Neural progenitor cell (in vitro differentiated cells): ENCODE measurements around the gene MAMDC4. TPM values are rescaled to one million over a fixed set of nuclear protein-coding genes. Genes with fewer than 3 reads are reported as not detected.
A peak's percentile ranks its signal among the peaks of the same experiment; 100 is the strongest.

Source experiments
- DNase-seq: peaks from one replicate; pipeline ENCODE4 v3.0.0-alpha.2; 2016; ENCODE audit warnings: low spot score
- H2AFZ ChIP-seq: fragments of 200-600 bp; sonication (generic); replicated peaks from 2 replicates; pipeline ENCODE4 v1.6.1; 2016; ENCODE audit warnings: antibody characterized with exemption
- H3F3A ChIP-seq: fragments of 200-600 bp; sonication (generic); 2 replicates; pipeline ENCODE4 v1.6.1; 2016; ENCODE audit warnings: antibody characterized with exemption, low read depth
- H3K27ac ChIP-seq: fragments of 200-600 bp; sonication (generic); 2 replicates; pipeline ENCODE4 v1.5.1; 2016; ENCODE audit warnings: mild to moderate bottlenecking
- H3K27me3 ChIP-seq: fragments of 200-600 bp; sonication (generic); 2 replicates; pipeline ENCODE4 v1.6.1; 2016; ENCODE audit warnings: mild to moderate bottlenecking, moderate library complexity
- H3K36me3 ChIP-seq: fragments of 200-600 bp; sonication (generic); 2 replicates; pipeline ENCODE4 v1.5.1; 2016
- H3K4me1 ChIP-seq: fragments of 200-600 bp; sonication (generic); 2 replicates; pipeline ENCODE4 v1.6.1; 2016; ENCODE audit warnings: mixed run types
- H3K4me2 ChIP-seq: fragments of 200-600 bp; sonication (generic); 2 replicates; pipeline ENCODE4 v1.6.1; 2016
- H3K4me3 ChIP-seq: fragments of 200-600 bp; sonication (generic); 2 replicates; pipeline ENCODE4 v1.5.1; 2016
- H3K79me2 ChIP-seq: fragments of 200-600 bp; sonication (generic); 2 replicates; pipeline ENCODE4 v1.6.1; 2016; ENCODE audit warnings: low read depth
- H3K9ac ChIP-seq: fragments of 200-600 bp; sonication (generic); 2 replicates; pipeline ENCODE4 v1.6.1; 2016
- H3K9me3 ChIP-seq: fragments of 200-600 bp; sonication (generic); 2 replicates; pipeline ENCODE4 v1.5.1; 2016; ENCODE audit warnings: low read depth
- H4K20me1 ChIP-seq: fragments of 200-600 bp; sonication (generic); 2 replicates; pipeline ENCODE4 v1.6.1; 2016; ENCODE audit warnings: low read depth
- H3K27ac Mint-ChIP-seq: 3 replicates; pipeline ENCODE4 v1.8.0; 2021; ENCODE audit warnings: mixed read lengths
- H3K27me3 Mint-ChIP-seq: 2 replicates; pipeline ENCODE4 v1.8.0; 2022; ENCODE audit warnings: low read depth, mild to moderate bottlenecking, inconsistent platforms, moderate library complexity, mixed read lengths; ENCODE audit not compliant: insufficient read depth
- H3K36me3 Mint-ChIP-seq: 3 replicates; pipeline ENCODE4 v1.8.0; 2021; ENCODE audit warnings: mixed read lengths
- H3K4me1 Mint-ChIP-seq: 3 replicates; pipeline ENCODE4 v1.8.0; 2021; ENCODE audit warnings: mixed read lengths
- H3K4me3 Mint-ChIP-seq: 3 replicates; pipeline ENCODE4 v1.8.0; 2021; ENCODE audit warnings: mild to moderate bottlenecking, moderate library complexity, mixed read lengths
- H3K9me3 Mint-ChIP-seq: 3 replicates; pipeline ENCODE4 v1.8.0; 2020; ENCODE audit warnings: mixed read lengths
- CTCF ChIP-seq: fragments of 200-600 bp; sonication (generic); IDR thresholded peaks from 2 replicates; pipeline ENCODE4 v1.5.1; 2017; ENCODE audit warnings: antibody characterized with exemption, mild to moderate bottlenecking
- EZH2 ChIP-seq: fragments of 200-600 bp; sonication (generic); IDR thresholded peaks from 2 replicates; pipeline ENCODE4 v1.6.1; 2017; ENCODE audit warnings: antibody characterized with exemption, mild to moderate bottlenecking, moderate library complexity
- EZH2phosphoT487 ChIP-seq: fragments of 200-600 bp; sonication (generic); IDR thresholded peaks from 2 replicates; pipeline ENCODE4 v1.6.1; 2017; ENCODE audit warnings: antibody characterized with exemption
- total RNA-seq: library from RNA; depleted of rRNA; stranded (reverse); fragments of >200 nt; gene quantifications from 2 replicates; pipeline ENCODE4 v1.2.3, GENCODE V29; 2015; ENCODE audit warnings: low replicate concordance

Gene MAMDC4
- total RNA-seq, 1 donor from 2014 or later: 2.6 TPM

DNA sequence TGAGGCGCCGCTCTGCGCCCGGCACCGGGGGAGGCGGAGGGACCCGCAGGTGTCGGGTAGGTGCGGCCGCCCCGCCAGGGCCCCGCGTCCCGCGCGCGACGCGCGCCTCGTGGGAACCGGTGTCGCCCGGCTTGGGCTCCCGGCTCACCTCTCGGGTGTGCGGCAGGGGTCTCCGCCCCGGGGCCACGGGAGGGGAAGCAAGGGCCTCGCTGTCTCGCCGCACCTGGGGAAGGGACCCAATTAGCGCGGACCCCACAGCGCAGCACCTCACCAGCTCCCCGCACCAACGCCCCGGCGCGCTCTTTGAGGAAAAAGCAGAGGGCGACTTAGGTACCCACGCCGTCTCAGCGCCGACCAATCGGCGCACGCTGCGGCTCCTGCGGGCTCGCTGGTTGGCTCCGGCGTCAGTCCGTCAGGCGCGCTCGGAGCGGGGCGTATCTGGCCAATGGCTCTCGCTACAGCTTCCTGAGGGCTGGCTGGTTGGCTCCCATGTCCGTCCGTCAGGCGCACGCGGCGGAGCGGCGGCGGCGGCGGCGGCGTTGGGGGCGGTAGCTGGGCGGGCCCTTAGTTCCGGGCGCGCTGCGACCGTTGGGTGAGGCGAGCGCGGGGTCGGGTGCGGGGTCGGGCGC, 33.9 kb downstream of the MAMDC4 start, which contains the start of gene TRAF2:
TRAF2 (plus strand) TSS at position 567 of the 629 bp plus-strand sequence. CDS start 12,225 bp downstream, outside the sequence.
- Histone ChIP-seq H3F3A (peaks cover 6% of the 10 kb centered on the region), H3K4me2 (peak within 1 kb of the TSS; percentile 97), H4K20me1 (peaks cover 40% of the 10 kb centered on the region), H3K4me1 (peaks cover 11% of the 10 kb centered on the region), H3K9ac (peak within 1 kb of the TSS; percentile 80), H3K27me3 (no peaks in the 10 kb centered on the region), H3K4me3 (peak within 1 kb of the TSS; percentile 97), H3K27ac (peak within 1 kb of the TSS; percentile 11), H3K9me3 (no peaks in the 10 kb centered on the region), H3K79me2 (peaks cover 50% of the 10 kb centered on the region), H3K36me3 (no peaks in the 10 kb centered on the region), H2AFZ (peak within 1 kb of the TSS; percentile 89)
- no peaks in the 10 kb centered on the region for H3K36me3 Mint-ChIP-seq
- peak; percentile 99 for DNase-seq
- H3K27ac Mint-ChIP-seq: peak within 1 kb of the TSS; percentile 71
- no peaks in the 10 kb centered on the region for H3K9me3 Mint-ChIP-seq
- TF ChIP-seq EZH2: no peak
- no peak for TF ChIP-seq CTCF
- no peak for TF ChIP-seq EZH2phosphoT487
- peaks cover 2% of the 10 kb centered on the region for H3K27me3 Mint-ChIP-seq
- peaks cover 7% of the 10 kb centered on the region for H3K4me1 Mint-ChIP-seq
- H3K4me3 Mint-ChIP-seq: peak within 1 kb of the TSS; percentile 89

- Mint-ChIP-seq H3K9me3 (no peaks in the 10 kb centered on the region), H3K4me1 (peaks cover 7% of the 10 kb centered on the region), H3K27ac (peak overlapping the region; percentile 71), H3K27me3 (peaks cover 2% of the 10 kb centered on the region), H3K36me3 (no peaks in the 10 kb centered on the region), H3K4me3 (peak overlapping the region; percentile 89)
- H3K27ac ChIP-seq: peak overlapping the region; percentile 11
- H3K9me3 ChIP-seq: no peaks in the 10 kb centered on the region
- H3K36me3 ChIP-seq: no peaks in the 10 kb centered on the region
- H3F3A ChIP-seq: peaks cover 6% of the 10 kb centered on the region
- DNase-seq: peak; percentile 80
- no peaks in the 10 kb centered on the region for H3K27me3 ChIP-seq
- H3K79me2 ChIP-seq: peaks cover 58% of the 10 kb centered on the region
- peaks cover 49% of the 10 kb centered on the region for H4K20me1 ChIP-seq
- peak overlapping the region; percentile 97 for H3K4me3 ChIP-seq
- H2AFZ ChIP-seq: no peak overlapping the region
- H3K4me2 ChIP-seq: peak overlapping the region; percentile 97
- peaks cover 11% of the 10 kb centered on the region for H3K4me1 ChIP-seq
- peak overlapping the region; percentile 80 for H3K9ac ChIP-seq
- no peak for TF ChIP-seq EZH2
- TF ChIP-seq EZH2phosphoT487: no peak
- no peak for TF ChIP-seq CTCF
These were observed 34.8 kb downstream of the MAMDC4 start for GRCh38 chr9:136886610-136887597.

GRCh38 chr9:136888454-136888853, 36.3 kb downstream of the MAMDC4 start:
- Histone ChIP-seq H3K79me2 (peaks cover 74% of the 10 kb centered on the region), H3K27ac (no peak overlapping the region), H3K36me3 (no peaks in the 10 kb centered on the region), H2AFZ (no peak overlapping the region), H3K9me3 (no peaks in the 10 kb centered on the region), H3F3A (peaks cover 6% of the 10 kb centered on the region), H3K4me1 (peaks cover 11% of the 10 kb centered on the region), H3K27me3 (no peaks in the 10 kb centered on the region), H4K20me1 (peaks cover 63% of the 10 kb centered on the region), H3K4me3 (no peak overlapping the region), H3K9ac (no peak overlapping the region), H3K4me2 (no peak overlapping the region)
- H3K4me1 Mint-ChIP-seq: peaks cover 7% of the 10 kb centered on the region
- no peak overlapping the region for H3K27ac Mint-ChIP-seq
- DNase-seq: no peak
- peaks cover 2% of the 10 kb centered on the region for H3K27me3 Mint-ChIP-seq
- no peaks in the 10 kb centered on the region for H3K36me3 Mint-ChIP-seq
- no peak overlapping the region for H3K4me3 Mint-ChIP-seq
- TF ChIP-seq EZH2phosphoT487 (no peak), EZH2 (no peak), CTCF (no peak)
- no peaks in the 10 kb centered on the region for H3K9me3 Mint-ChIP-seq
